Right forelimb (tissue), 1 donor: ENCODE measurements around the gene GAB2.
"Not testable (repeated sequence)": the region's sequence is repeated elsewhere in the genome, so short reads cannot be mapped to it uniquely, and the experiment has no call there.

Experiments
- DNase-seq: peaks from one replicate; pipeline ENCODE4 v3.0.0-alpha.2; 2018

GAB2 gene

DNA sequence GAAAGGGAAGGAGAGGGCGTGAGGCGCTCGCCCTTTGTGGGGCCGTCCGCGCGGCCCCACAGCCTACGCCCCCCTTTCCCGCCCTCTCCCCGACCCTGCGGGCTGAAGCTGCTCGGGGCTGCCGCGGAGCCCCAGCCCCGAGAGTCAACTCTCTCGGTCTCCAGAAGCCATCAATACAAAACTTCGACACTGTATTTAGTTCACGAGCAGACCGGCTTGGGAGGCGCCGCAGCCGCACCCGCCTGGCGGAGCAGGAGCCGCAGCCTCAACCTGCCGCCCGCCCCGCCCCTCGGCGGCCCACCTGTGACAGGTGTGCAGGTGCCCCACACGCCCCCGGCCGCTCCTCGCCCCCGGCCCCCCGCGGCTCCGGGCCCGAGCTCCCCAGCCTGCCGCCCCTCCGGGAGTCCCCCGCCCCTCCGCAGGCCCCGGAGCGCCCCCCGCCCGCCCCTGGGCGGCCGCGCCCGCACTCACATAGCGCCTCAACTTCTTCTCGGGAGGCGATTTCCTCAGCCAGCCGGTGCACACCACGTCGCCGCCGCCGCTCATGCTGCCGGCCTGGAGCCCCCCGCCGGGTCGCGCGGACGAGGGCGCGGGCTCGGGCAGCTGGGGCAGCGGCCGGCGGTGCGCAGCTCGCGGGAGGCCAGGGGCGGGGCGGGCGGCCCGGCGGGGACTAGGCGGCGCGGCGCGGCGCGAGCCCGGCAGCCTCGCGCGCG is at the start of gene GAB2:
GAB2 (minus strand) TSS at position 646 of the 713 bp plus-strand sequence; CDS start at position 546, 100 bp downstream.
- no peak for DNase-seq

GRCh38 chr11:78467370-78467769 is 49.8 kb upstream of the GAB2 start:
- DNase-seq: no peak

DNA sequence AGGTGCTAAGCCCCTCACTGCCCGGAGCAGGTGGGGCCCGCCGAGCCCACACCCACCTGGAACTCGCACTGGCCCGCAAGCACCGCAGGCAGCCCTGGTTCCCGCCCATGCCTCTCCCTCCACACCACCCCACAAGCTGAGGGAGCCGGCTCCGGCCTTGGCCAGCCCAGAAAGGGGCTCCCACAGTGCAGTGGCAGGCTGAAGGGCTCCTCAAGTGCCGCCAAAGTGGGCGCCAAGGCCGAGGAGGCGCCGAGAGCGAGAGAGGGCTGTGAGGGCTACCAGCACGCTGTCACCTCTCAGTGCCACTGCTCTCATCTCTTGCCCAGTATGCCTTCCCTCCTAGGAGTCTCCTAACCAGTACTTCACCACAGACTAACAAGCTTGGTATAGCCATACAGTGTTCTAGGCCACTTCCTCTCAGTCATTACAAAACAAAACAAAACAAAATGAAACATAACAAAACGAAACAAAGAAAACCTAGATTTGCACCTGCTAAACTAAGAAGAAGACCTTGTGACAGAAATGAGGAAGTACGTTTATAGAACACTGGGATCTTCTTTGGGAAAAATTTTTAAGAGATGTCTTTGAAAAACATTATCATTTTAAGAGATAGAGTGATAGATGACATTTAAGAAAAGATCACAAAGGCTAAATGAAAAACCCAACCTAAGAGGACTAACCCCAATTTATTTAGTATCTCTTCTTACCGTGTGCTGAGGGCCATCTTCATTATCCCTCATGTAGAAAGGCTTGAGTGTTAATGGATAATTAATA is 47.7 kb upstream of the GAB2 start:
- DNase-seq: no peak

GRCh38 chr11:78464787-78465168 is 47.2 kb upstream of the GAB2 start:
- not testable (repeated sequence) for DNase-seq

- no peak for DNase-seq
These were observed 42.9 kb upstream of the GAB2 start for GRCh38 chr11:78460471-78460870.

- no peak for DNase-seq
These were observed 42.1 kb upstream of the GAB2 start for GRCh38 chr11:78459738-78460137.

DNA sequence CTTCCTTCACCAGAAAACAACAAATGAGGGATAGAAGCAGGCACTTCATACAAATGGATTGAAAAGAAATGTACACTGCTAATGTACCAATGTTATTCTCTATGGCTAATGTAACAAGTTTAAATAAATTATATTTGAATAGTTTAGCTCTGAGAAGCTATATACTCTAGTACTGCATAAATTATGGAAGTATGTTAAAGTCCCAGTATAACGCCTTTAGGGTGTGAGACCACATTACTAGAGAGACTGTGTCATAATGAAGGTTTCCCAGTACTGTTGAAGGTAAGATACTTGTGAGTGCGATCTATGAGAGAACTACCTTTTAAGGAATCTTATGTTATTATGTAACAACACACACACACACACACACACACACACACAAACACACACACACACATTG is 39.8 kb upstream of the GAB2 start:
- DNase-seq: no peak

DNA sequence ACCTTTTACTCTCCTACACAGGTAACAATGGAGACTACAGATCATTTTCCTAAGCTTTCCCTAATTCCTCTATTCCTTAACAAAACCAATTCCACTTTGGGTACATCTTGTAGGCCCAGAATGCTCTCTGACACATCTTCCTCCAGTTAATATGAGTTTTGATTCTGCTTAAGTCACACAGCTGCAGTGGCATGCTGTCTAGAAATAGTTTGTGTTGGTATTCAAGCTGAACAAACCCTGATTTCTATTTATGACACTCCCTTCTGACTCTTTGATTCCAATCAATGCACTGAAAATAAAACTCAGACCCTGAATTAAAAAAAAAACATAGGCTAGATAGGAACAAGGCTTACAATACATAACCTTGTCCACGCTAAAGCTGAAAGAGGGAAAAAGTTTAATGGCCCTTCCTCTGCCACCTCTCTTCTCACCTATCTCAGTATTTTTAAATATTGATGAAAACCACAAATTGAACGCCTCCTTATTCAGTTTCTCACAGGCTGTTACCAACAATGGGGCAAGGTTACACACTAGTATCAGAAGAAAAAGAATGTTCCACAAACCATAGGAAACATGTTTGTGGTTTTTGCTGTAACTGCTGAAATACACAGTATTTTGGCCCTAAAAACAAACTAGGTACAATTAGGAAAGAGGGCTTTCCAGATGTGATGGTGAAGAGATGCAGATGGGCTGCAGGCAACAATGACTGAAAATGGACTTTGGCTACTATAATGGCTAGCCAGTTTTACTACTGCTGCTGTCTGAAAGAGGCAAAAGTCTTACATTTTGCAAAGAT is 35.7 kb upstream of the GAB2 start:
- no peak for DNase-seq

- DNase-seq: no peak
These were observed 33.9 kb upstream of the GAB2 start for GRCh38 chr11:78451371-78452150.

DNA sequence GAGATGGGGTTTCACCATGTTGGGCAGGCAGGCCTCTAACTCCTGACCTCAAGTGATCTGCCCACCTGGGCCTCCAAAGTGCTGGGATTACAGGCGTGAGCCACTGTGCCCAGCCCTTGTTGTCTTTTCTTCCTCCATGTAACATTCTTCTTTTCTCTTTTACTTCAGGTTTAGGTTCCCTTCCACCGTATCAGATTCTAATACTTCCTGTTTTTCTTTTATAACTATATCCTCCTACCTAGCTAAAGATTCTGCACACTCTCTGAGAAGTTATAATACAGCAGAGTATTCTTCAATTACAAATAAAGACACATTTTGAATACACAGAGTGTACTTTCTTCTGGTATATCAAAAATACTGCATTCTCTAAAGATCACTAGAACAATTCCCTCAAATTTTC is 33.2 kb upstream of the GAB2 start:
- DNase-seq: no peak

DNA sequence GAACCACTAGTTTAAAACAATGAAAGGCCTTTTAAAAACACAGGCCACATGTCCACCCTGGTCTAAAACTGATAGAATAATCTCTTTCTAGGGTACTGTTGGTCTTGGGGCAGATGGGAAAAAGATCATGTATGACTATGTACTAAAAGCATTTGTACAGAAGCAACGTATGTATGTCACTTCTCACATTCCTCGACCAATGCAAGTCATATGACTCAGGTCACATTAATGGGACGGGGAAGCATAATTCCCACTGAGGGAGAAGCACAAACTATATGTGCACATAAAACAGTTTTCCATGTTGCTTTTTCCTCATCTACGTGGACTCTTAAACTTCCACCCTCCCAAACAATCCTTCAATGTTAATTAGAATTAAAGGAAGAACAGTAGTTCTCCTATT is 32.2 kb upstream of the GAB2 start:
- no peak for DNase-seq

DNA sequence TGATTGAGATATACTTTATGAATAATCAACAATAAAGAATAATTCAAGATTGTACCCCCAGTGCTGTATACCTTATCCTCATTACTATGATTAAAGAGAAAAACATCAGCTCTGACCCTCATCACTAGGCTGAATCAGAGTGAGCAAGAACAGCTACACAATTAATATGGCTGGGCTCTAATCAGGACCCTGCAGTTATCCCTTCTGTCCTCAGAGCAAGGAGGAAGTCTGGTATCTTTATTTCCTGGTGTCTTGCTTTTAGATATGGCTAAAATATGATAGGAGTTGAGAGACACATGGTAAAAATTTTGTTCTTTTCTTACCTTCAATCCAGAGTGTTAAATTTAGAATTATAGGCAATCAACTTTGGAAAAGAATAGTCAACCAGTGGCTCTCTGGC is 28.6 kb upstream of the GAB2 start:
- DNase-seq: no peak

- no peak for DNase-seq
These were observed 27.1 kb upstream of the GAB2 start for GRCh38 chr11:78444726-78445125.

GRCh38 chr11:78441956-78442355 is 24.3 kb upstream of the GAB2 start:
- DNase-seq: no peak

GRCh38 chr11:78438298-78438975 is 20.8 kb upstream of the GAB2 start:
- no peak for DNase-seq

- no peak for DNase-seq
These were observed 15.3 kb upstream of the GAB2 start for GRCh38 chr11:78432956-78433355.

DNA sequence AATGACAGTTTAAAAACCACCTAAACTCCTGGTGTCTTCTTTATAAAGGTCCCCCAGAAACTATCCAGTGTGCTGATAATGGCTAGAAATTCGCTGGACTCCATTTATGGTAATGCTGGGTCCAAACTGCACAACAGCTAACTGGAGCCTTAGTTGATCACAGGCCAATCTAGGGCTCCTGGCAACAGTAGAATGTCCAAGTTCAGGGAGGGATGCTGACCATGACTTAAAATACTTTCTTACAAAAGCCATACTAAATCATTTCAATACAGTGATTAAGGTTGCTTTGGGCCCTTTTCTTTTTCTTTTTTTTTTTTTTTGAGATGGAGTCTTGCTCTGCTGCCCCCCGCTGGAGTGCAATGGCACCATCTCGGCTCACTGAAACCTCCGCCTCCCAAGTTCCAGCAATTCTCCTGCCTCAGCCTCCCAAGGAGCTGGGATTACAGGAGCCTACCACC is 14.5 kb upstream of the GAB2 start:
- no peak for DNase-seq

DNA sequence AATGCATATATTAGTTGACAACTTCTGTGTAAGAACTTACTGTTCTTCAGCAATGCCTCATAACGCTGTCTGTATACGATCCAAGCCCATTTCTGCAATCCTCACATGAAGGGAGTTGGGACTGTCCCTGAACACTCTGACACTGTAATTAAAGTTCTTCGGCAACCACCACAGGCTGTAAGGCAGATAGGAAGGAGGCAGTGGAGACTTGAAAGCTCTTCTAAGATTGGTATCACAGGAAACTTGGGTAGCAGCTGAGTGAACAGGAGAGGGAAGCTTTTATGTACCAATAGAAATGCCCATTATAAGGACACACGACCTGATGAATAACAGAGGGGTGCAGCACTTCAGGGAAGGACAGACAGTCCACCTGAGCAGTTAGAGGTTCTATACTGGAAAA is 12.0 kb upstream of the GAB2 start:
- no peak for DNase-seq

- DNase-seq: no peak
These were observed 11.6 kb upstream of the GAB2 start for GRCh38 chr11:78429209-78429608.

GRCh38 chr11:78428773-78429172 is 11.2 kb upstream of the GAB2 start:
- DNase-seq: no peak

- DNase-seq: no peak
These were observed 10.6 kb upstream of the GAB2 start for GRCh38 chr11:78428266-78428636.

DNA sequence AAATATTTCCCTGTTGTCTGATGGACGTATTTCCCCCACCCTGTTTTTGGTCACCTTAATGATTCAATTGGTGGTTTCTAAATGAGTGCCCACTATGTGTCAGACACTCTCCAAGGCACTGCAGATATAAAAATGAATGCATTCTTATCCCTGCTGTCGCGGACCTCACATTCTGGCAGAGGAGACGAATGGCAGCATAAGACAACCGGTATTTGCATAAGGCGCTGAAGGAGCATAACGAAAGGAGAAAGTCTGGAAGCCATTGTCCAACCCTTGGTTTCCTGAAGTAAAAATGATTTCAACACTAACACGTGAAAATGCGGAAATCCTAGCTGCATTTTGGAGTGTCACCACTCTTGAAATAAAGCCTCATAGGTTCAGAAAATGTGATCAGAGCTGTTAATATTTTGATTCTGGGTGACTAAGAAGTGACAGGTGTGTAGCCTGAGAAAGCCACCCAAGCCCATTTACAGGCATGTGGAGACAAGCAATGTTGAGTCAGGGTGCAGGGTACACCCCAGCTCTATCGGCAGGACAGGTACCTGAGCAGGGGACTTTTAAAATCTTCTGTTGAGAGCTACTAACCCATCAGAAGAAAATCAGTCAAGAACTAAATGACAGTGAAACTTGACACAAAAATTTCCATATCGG is 10.1 kb upstream of the GAB2 start:
- DNase-seq: no peak
